Adrenal gland (tissue), 5 donors: ENCODE results near the gene ABHD13.

ENCODE experiments used
- POLR2A ChIP-seq, 2 donors: fragments of 450-650 bp; IDR thresholded peaks; one replicate each; pipeline ENCODE4 v1.6.1; 2017; ENCODE audit warnings: antibody characterized with exemption in 2 of 2, mild to moderate bottlenecking in 2 of 2, moderate library complexity in 1 of 2
- TF ChIP-seq, protein P1 (sequence below), 6 experiments: fragments of 450-650 bp in 4 of 6; fragments of 200-600 bp in 2 of 6; sonication (generic) in 1 of 6; IDR thresholded peaks; 1 replicate in 5 of 6; 2 replicates in 1 of 6; pipeline versions ENCODE4 v1.5.1 to v1.8.0; 2016 to 2021; ENCODE audit warnings: antibody characterized with exemption in 6 of 6, mild to moderate bottlenecking in 2 of 6, moderate library complexity in 1 of 6
- donor health status: DM: no; HTN: no; CAD: no.

DNA sequence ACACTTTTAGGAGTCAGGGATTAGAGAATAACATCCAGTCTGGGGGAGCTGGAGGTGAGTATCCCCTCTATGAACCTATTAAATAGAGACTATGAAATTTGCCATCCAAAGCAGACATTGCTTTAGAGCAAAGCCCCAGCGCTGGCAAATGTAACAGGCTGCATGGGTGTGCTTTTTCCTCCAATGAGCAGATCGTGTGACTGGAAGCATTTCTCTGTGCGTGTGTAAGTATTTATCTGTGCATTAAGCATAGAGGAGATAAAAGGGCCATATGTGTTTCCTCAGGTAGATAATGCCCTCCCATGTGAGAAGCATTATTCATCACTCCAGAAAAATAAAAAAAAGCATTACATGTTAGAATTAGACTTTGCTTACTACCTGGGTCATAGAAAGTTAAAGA is 52.2 kb downstream of the ABHD13 start:
- TF ChIP-seq, protein P1, sequence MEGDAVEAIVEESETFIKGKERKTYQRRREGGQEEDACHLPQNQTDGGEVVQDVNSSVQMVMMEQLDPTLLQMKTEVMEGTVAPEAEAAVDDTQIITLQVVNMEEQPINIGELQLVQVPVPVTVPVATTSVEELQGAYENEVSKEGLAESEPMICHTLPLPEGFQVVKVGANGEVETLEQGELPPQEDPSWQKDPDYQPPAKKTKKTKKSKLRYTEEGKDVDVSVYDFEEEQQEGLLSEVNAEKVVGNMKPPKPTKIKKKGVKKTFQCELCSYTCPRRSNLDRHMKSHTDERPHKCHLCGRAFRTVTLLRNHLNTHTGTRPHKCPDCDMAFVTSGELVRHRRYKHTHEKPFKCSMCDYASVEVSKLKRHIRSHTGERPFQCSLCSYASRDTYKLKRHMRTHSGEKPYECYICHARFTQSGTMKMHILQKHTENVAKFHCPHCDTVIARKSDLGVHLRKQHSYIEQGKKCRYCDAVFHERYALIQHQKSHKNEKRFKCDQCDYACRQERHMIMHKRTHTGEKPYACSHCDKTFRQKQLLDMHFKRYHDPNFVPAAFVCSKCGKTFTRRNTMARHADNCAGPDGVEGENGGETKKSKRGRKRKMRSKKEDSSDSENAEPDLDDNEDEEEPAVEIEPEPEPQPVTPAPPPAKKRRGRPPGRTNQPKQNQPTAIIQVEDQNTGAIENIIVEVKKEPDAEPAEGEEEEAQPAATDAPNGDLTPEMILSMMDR (IDR thresholded peaks at IDR 0.05) = no peak
- no peak for TF ChIP-seq POLR2A (IDR thresholded peaks at IDR 0.05)
